ENCODE results near the gene CLDN22.

Gene CLDN22

GRCh38 chr4:183300655-183301054 is 19.4 kb downstream of the CLDN22 start:
- Histone ChIP-seq H4K20me1 (ENCODE audit: low read depth, low read length) (no peaks in the 10 kb centered on the region), H3K36me3 (ENCODE audit: low read length) (no peaks in the 10 kb centered on the region), H3K27me3 (ENCODE audit: low read length) (no peaks in the 10 kb centered on the region), H3K4me3 (ENCODE audit: insufficient read depth, low read length, poor library complexity, severe bottlenecking) (no peak overlapping the region), H3K27ac (ENCODE audit: low read depth, low read length) (no peak overlapping the region), H3F3A (ENCODE audit: insufficient read depth) (no peaks in the 10 kb centered on the region), H3K9ac (ENCODE audit: low read length) (no peak overlapping the region), H3K79me2 (ENCODE audit: insufficient read depth, low read length) (no peaks in the 10 kb centered on the region), H3K9me2 (replicated peaks; ENCODE audit: insufficient read depth, low read length) (no peaks in the 10 kb centered on the region), H3K4me2 (ENCODE audit: low read depth, low read length, poor library complexity, severe bottlenecking) (no peak overlapping the region), H2AFZ (ENCODE audit: low read depth, low read length, severe bottlenecking) (no peak overlapping the region), H3K9me3 (ENCODE audit: insufficient read depth, low read length) (no peaks in the 10 kb centered on the region)
- TF ChIP-seq EZH2phosphoT487 (conservative IDR thresholded peaks at IDR 0.05; ENCODE audit: low read length) = no peak
- TF ChIP-seq CTCF (IDR thresholded peaks at IDR 0.05; ENCODE audit: insufficient read depth, low read length, poor library complexity, severe bottlenecking) = no peak

GRCh38 chr4:183300070-183300469 is 20.0 kb downstream of the CLDN22 start:
- Histone ChIP-seq H3K9me3 (ENCODE audit: insufficient read depth, low read length) (no peaks in the 10 kb centered on the region), H3K27me3 (ENCODE audit: low read length) (no peaks in the 10 kb centered on the region), H3K4me3 (ENCODE audit: insufficient read depth, low read length, poor library complexity, severe bottlenecking) (no peak overlapping the region), H3K9ac (ENCODE audit: low read length) (no peak overlapping the region), H3K27ac (ENCODE audit: low read depth, low read length) (no peak overlapping the region), H3K79me2 (ENCODE audit: insufficient read depth, low read length) (no peaks in the 10 kb centered on the region), H3F3A (ENCODE audit: insufficient read depth) (no peaks in the 10 kb centered on the region), H3K9me2 (replicated peaks; ENCODE audit: insufficient read depth, low read length) (no peaks in the 10 kb centered on the region), H3K36me3 (ENCODE audit: low read length) (no peaks in the 10 kb centered on the region), H3K4me2 (ENCODE audit: low read depth, low read length, poor library complexity, severe bottlenecking) (no peak overlapping the region), H4K20me1 (ENCODE audit: low read depth, low read length) (no peaks in the 10 kb centered on the region), H2AFZ (ENCODE audit: low read depth, low read length, severe bottlenecking) (no peak overlapping the region)
- no peak for TF ChIP-seq CTCF (IDR thresholded peaks at IDR 0.05; ENCODE audit: insufficient read depth, low read length, poor library complexity, severe bottlenecking)
- TF ChIP-seq EZH2phosphoT487 (conservative IDR thresholded peaks at IDR 0.05; ENCODE audit: low read length) = no peak

- Histone ChIP-seq H3K27me3 (ENCODE audit: low read length) (no peaks in the 10 kb centered on the region), H3K9ac (ENCODE audit: low read length) (no peak overlapping the region), H3K79me2 (ENCODE audit: insufficient read depth, low read length) (no peaks in the 10 kb centered on the region), H3K4me3 (ENCODE audit: insufficient read depth, low read length, poor library complexity, severe bottlenecking) (no peak overlapping the region), H3K9me3 (ENCODE audit: insufficient read depth, low read length) (no peaks in the 10 kb centered on the region), H2AFZ (ENCODE audit: low read depth, low read length, severe bottlenecking) (no peak overlapping the region), H4K20me1 (ENCODE audit: low read depth, low read length) (no peaks in the 10 kb centered on the region), H3K27ac (ENCODE audit: low read depth, low read length) (no peak overlapping the region), H3F3A (ENCODE audit: insufficient read depth) (no peaks in the 10 kb centered on the region), H3K4me2 (ENCODE audit: low read depth, low read length, poor library complexity, severe bottlenecking) (no peak overlapping the region), H3K36me3 (ENCODE audit: low read length) (no peaks in the 10 kb centered on the region), H3K9me2 (replicated peaks; ENCODE audit: insufficient read depth, low read length) (no peaks in the 10 kb centered on the region)
- TF ChIP-seq EZH2phosphoT487 (conservative IDR thresholded peaks at IDR 0.05; ENCODE audit: low read length) (no peak), CTCF (IDR thresholded peaks at IDR 0.05; ENCODE audit: insufficient read depth, low read length, poor library complexity, severe bottlenecking) (no peak)
These were observed 20.6 kb downstream of the CLDN22 start for GRCh38 chr4:183299464-183299863.
